Hypothalamus (tissue), 51 donors: ENCODE measurements around the gene KCNAB1.
A peak's percentile ranks its signal among the peaks of the same experiment; 100 is the strongest.
"Not testable (repeated sequence)": the region's sequence is repeated elsewhere in the genome, so short reads cannot be mapped to it uniquely, and the experiment has no call there.

Experiments used
- DNase-seq, 51 donors: peaks; one replicate each; lab custom pipeline; 2025; lab: John Stamatoyannopoulos, UW

Gene KCNAB1

GRCh38 chr3:156174229-156174847, 54.0 kb downstream of the KCNAB1 start:
- DNase-seq = peak in 7 of 51 donors; percentile 1 to 59 (median 3)

- no peak for DNase-seq
Observed at GRCh38 chr3:156175570-156175969, 55.2 kb downstream of the KCNAB1 start.

GRCh38 chr3:156176048-156176447, 55.7 kb downstream of the KCNAB1 start:
- no peak for DNase-seq

- no peak for DNase-seq
Observed at GRCh38 chr3:156176629-156177210, 56.3 kb downstream of the KCNAB1 start.

GRCh38 chr3:156180077-156180476, 59.7 kb downstream of the KCNAB1 start:
- no peak for DNase-seq

- no peak for DNase-seq
Observed at GRCh38 chr3:156181509-156181908, 61.1 kb downstream of the KCNAB1 start.

GRCh38 chr3:156183396-156183795, 63.0 kb downstream of the KCNAB1 start:
- no peak for DNase-seq

GRCh38 chr3:156184156-156184555, 63.8 kb downstream of the KCNAB1 start:
- DNase-seq = no peak

- DNase-seq = no peak
Observed at GRCh38 chr3:156187146-156187769, 66.9 kb downstream of the KCNAB1 start.

- DNase-seq = no peak
Observed at GRCh38 chr3:156188757-156189156, 68.4 kb downstream of the KCNAB1 start.

- no peak for DNase-seq
Observed at GRCh38 chr3:156189927-156190326, 69.5 kb downstream of the KCNAB1 start.

- not testable (repeated sequence) for DNase-seq
Observed at GRCh38 chr3:156194945-156195344, 74.6 kb downstream of the KCNAB1 start.

GRCh38 chr3:156197152-156197551, 76.8 kb downstream of the KCNAB1 start:
- DNase-seq = not testable (repeated sequence)

- DNase-seq = no peak
Observed at GRCh38 chr3:156201411-156202405, 81.3 kb downstream of the KCNAB1 start.

- DNase-seq = no peak
Observed at GRCh38 chr3:156206157-156206556, 85.8 kb downstream of the KCNAB1 start.

GRCh38 chr3:156207802-156208685, 87.7 kb downstream of the KCNAB1 start:
- no peak for DNase-seq

GRCh38 chr3:156209631-156210335, 89.4 kb downstream of the KCNAB1 start:
- no peak for DNase-seq

GRCh38 chr3:156211583-156211982, 91.2 kb downstream of the KCNAB1 start:
- DNase-seq = no peak

- no peak for DNase-seq
Observed at GRCh38 chr3:156214676-156215075, 94.3 kb downstream of the KCNAB1 start.
